Caco-2 (cell line): Measurements from ENCODE around the gene NPLOC4. TPM values are rescaled to one million over a fixed set of nuclear protein-coding genes. Genes with fewer than 3 reads are reported as not detected.

Source experiments
- BruUV-seq: library from RNA; stranded (reverse); fragments of 400-500 nt; replicated peaks from 2 replicates; lab custom pipeline; 2021; lab: Mats Ljungman, UMichigan
- CTCF ChIA-PET: fragments of 300-600 bp; sonication (Branson Sonifier 250); formaldehyde crosslinking; loops from one replicate; lab custom pipeline; 2022; ENCODE audit warnings: antibody characterized with exemption; lab: Charles Lee
- POLR2A ChIA-PET: fragments of 300-600 bp; sonication (Branson Sonifier 250); formaldehyde crosslinking; loops from one replicate; lab custom pipeline; 2022; ENCODE audit warnings: antibody characterized with exemption; lab: Charles Lee
- DNase-seq, 2 experiments: peaks; one replicate each; pipeline versions ENCODE4 v3.0.0 to v3.0.0-alpha.2; 2020 to 2022
- H3K27me3 ChIP-seq: replicated peaks from 2 replicates; pipeline ENCODE4 v1.6.0; 2011; ENCODE audit warnings: low read length; ENCODE audit not compliant: control insufficient read depth, insufficient read depth
- H3K36me3 ChIP-seq: 2 replicates; pipeline ENCODE4 v1.5.1; 2011; ENCODE audit warnings: low read length; ENCODE audit not compliant: control insufficient read depth, insufficient read depth
- H3K4me1 ChIP-seq: fragments of 250-450 bp; sonication (Bioruptor Pico); 2 replicates; pipeline ENCODE4 v1.5.1; 2020; ENCODE audit warnings: mild to moderate bottlenecking
- H3K4me3 ChIP-seq: 2 replicates; pipeline ENCODE4 v1.5.1; 2011; ENCODE audit warnings: low read depth, mild to moderate bottlenecking, control low read depth, low read length
- H3K9me3 ChIP-seq: fragments of 250-450 bp; sonication (Bioruptor Pico); 2 replicates; pipeline ENCODE4 v1.5.1; 2020; ENCODE audit warnings: mild to moderate bottlenecking, moderate library complexity
- H3K27ac Mint-ChIP-seq: one replicate; pipeline ENCODE4 v1.8.0; 2022; ENCODE audit warnings: mixed read lengths; ENCODE audit not compliant: unreplicated experiment
- H3K27me3 Mint-ChIP-seq: one replicate; pipeline ENCODE4 v1.8.0; 2022; ENCODE audit warnings: mixed read lengths; ENCODE audit not compliant: insufficient read depth, unreplicated experiment
- H3K36me3 Mint-ChIP-seq: one replicate; pipeline ENCODE4 v1.8.0; 2022; ENCODE audit warnings: mild to moderate bottlenecking, mixed read lengths; ENCODE audit not compliant: insufficient read depth, unreplicated experiment
- H3K4me1 Mint-ChIP-seq: one replicate; pipeline ENCODE4 v1.8.0; 2022; ENCODE audit warnings: low read depth, mixed read lengths; ENCODE audit not compliant: unreplicated experiment
- H3K4me3 Mint-ChIP-seq: one replicate; pipeline ENCODE4 v1.8.0; 2022; ENCODE audit warnings: mild to moderate bottlenecking, moderate library complexity, mixed read lengths; ENCODE audit not compliant: unreplicated experiment
- H3K9me3 Mint-ChIP-seq: one replicate; pipeline ENCODE4 v1.8.0; 2022; ENCODE audit warnings: mixed read lengths; ENCODE audit not compliant: unreplicated experiment
- CTCF ChIP-seq, 2 experiments: fragments of 200-600 bp in 1 of 2; IDR thresholded peaks; 1 replicate in 1 of 2; 2 replicates in 1 of 2; pipeline versions ENCODE4 v1.5.1 to v1.8.0; 2011 to 2022; ENCODE audit warnings: antibody characterized with exemption in 1 of 2, control low read depth in 1 of 2, inconsistent platforms in 1 of 2, low read depth in 1 of 2, low read length in 1 of 2, mild to moderate bottlenecking in 1 of 2, moderate library complexity in 1 of 2; ENCODE audit not compliant: insufficient read depth in 1 of 2, severe bottlenecking in 1 of 2, unreplicated experiment in 1 of 2
- intact Hi-C: fragments of 100-400 bp; cut with micrococcal nuclease; formaldehyde crosslinking; loops from one replicate; pipeline ENCODE4 v1.10.0; 2022; ENCODE audit not compliant: unreplicated experiment
- total RNA-seq: library from RNA; stranded (reverse); gene quantifications from 2 replicates; pipeline ENCODE4 v1.2.3, GENCODE V29; 2022

NPLOC4 gene
- total RNA-seq, 1 experiment from 2014 or later = 139 TPM

- no peaks in the 10 kb centered on the region for H3K9me3 Mint-ChIP-seq
- Histone ChIP-seq H3K27me3 (no peaks in the 10 kb centered on the region), H3K9me3 (no peaks in the 10 kb centered on the region), H3K4me1 (peaks cover 21% of the 10 kb centered on the region), H3K4me3 (no peak overlapping the region), H3K36me3 (no peaks in the 10 kb centered on the region)
- H3K36me3 Mint-ChIP-seq = peaks cover 38% of the 10 kb centered on the region
- peaks cover 7% of the 10 kb centered on the region for H3K4me1 Mint-ChIP-seq
- CTCF ChIA-PET = no interaction called here
- intact Hi-C loops = no loop called here
- no peak overlapping the region for H3K4me3 Mint-ChIP-seq
- BruUV-seq = no TSS peak
- DNase-seq = no peak
- peak overlapping the region; percentile 11 for H3K27ac Mint-ChIP-seq
- POLR2A ChIA-PET = no interaction called here
- H3K27me3 Mint-ChIP-seq = no peaks in the 10 kb centered on the region
- TF ChIP-seq CTCF (IDR thresholded peaks at IDR 0.05; ENCODE audit: insufficient read depth in 1 of 2, low read depth in 1 of 2, low read length in 1 of 2, severe bottlenecking in 1 of 2, unreplicated experiment in 1 of 2) = no peak
Observed at GRCh38 chr17:81524039-81524864, 112.7 kb downstream of the NPLOC4 start.

GRCh38 chr17:81523402-81524038 is 113.4 kb downstream of the NPLOC4 start:
- peaks cover 7% of the 10 kb centered on the region for H3K4me1 Mint-ChIP-seq
- BruUV-seq = no TSS peak
- no peak for TF ChIP-seq CTCF (IDR thresholded peaks at IDR 0.05; ENCODE audit: insufficient read depth in 1 of 2, low read depth in 1 of 2, low read length in 1 of 2, severe bottlenecking in 1 of 2, unreplicated experiment in 1 of 2)
- Histone ChIP-seq H3K4me1 (peaks cover 19% of the 10 kb centered on the region), H3K9me3 (no peaks in the 10 kb centered on the region), H3K36me3 (no peaks in the 10 kb centered on the region), H3K4me3 (no peak overlapping the region), H3K27me3 (no peaks in the 10 kb centered on the region)
- intact Hi-C loops = no loop called here
- peaks cover 38% of the 10 kb centered on the region for H3K36me3 Mint-ChIP-seq
- H3K4me3 Mint-ChIP-seq = no peak overlapping the region
- no peak for DNase-seq
- POLR2A ChIA-PET = no interaction called here
- H3K27ac Mint-ChIP-seq = no peak overlapping the region
- CTCF ChIA-PET = interaction anchor here (0.5 to 1.0 kb wide), 3 partner anchors 32 to 323 kb away, joined by 4 to 5 read pairs (median 4); no protein-coding TSS in a partner anchor
- no peaks in the 10 kb centered on the region for H3K27me3 Mint-ChIP-seq
- no peaks in the 10 kb centered on the region for H3K9me3 Mint-ChIP-seq
